GM12878 (cell line): ENCODE results near the gene EVX2. TPM values are rescaled to one million over a fixed set of nuclear protein-coding genes. Genes with fewer than 3 reads are reported as not detected.

Source experiments
- ATAC-seq: fragments of 200-7000 bp; cut with Tn5 transposase; 3 replicates; pipeline ENCODE4 v1.9.1; 2020; ENCODE audit warnings: mild to moderate bottlenecking, moderate library complexity
- BruUV-seq: library from RNA; stranded (reverse); fragments of 400-500 nt; replicated peaks from 2 replicates; lab custom pipeline; 2021; lab: Mats Ljungman, UMichigan
- CTCF ChIA-PET: fragments of 300-600 bp; sonication (Branson Sonifier 250); formaldehyde crosslinking; extraction: SDS; loops from one replicate; lab custom pipeline; 2021; ENCODE audit warnings: inconsistent platforms; lab: Yijun Ruan, JAX
- POLR2A ChIA-PET: fragments of 350-600 bp; formaldehyde crosslinking; extraction: SDS; loops from one replicate; lab custom pipeline; 2021; ENCODE audit warnings: inconsistent platforms; lab: Charles Lee
- RAD21 ChIA-PET: fragments of 300-600 bp; sonication (Branson Sonifier 250); formaldehyde crosslinking; loops from one replicate; lab custom pipeline; 2023; ENCODE audit warnings: antibody characterized with exemption; ENCODE audit not compliant: unreplicated experiment; lab: Charles Lee
- SMC1A ChIA-PET: fragments of 300-600 bp; sonication (Branson Sonifier 250); formaldehyde crosslinking; loops from one replicate; lab custom pipeline; 2023; ENCODE audit not compliant: unreplicated experiment, uncharacterized antibody; lab: Charles Lee
- DNase-seq: peaks from one replicate; pipeline ENCODE4 v3.0.0-alpha.2; 2011; ENCODE audit warnings: low read depth, low spot score
- FAIRE-seq: peaks from 3 replicates; lab custom pipeline; 2011; peaks lifted over from hg19 to GRCh38; lab: Jason Lieb, UNC
- H2AFZ ChIP-seq: 2 replicates; pipeline ENCODE4 v1.6.0; 2011; ENCODE audit warnings: low read depth, low read length, control low read depth; ENCODE audit not compliant: control insufficient read depth
- H3K27ac ChIP-seq: 2 replicates; pipeline ENCODE4 v1.5.1; 2011; ENCODE audit warnings: control low read depth; ENCODE audit not compliant: control insufficient read depth, insufficient read depth
- H3K27me3 ChIP-seq, 2 experiments: replicated peaks in 1 of 2; 2 replicates each; pipeline versions ENCODE4 v1.6.0 to v1.6.1; 2011; ENCODE audit warnings: low read length in 1 of 2; ENCODE audit not compliant: control insufficient read depth in 2 of 2, insufficient read depth in 2 of 2
- H3K36me3 ChIP-seq, 2 experiments: 2 replicates each; pipeline ENCODE4 v1.5.1; 2011; ENCODE audit warnings: low read length in 1 of 2; ENCODE audit not compliant: control insufficient read depth in 2 of 2, insufficient read depth in 2 of 2
- H3K4me1 ChIP-seq: 2 replicates; pipeline ENCODE4 v1.6.1; 2011; ENCODE audit warnings: mild to moderate bottlenecking, low read length, moderate library complexity, mixed read lengths; ENCODE audit not compliant: control insufficient read depth, insufficient read depth
- H3K4me2 ChIP-seq: 2 replicates; pipeline ENCODE4 v1.6.0; 2011; ENCODE audit warnings: control low read depth; ENCODE audit not compliant: control insufficient read depth, insufficient read depth
- H3K4me3 ChIP-seq: fragments of 200-600 bp; sonication (generic); 2 replicates; pipeline ENCODE4 v1.5.1; 2016
- H3K79me2 ChIP-seq: 2 replicates; pipeline ENCODE4 v1.6.0; 2011; ENCODE audit warnings: low read length; ENCODE audit not compliant: control insufficient read depth, insufficient read depth
- H3K9ac ChIP-seq: 2 replicates; pipeline ENCODE4 v1.8.0; 2011; ENCODE audit warnings: low read length, control low read depth, mixed read lengths; ENCODE audit not compliant: control insufficient read depth, insufficient read depth
- H3K9me3 ChIP-seq: replicated peaks from 3 replicates; pipeline ENCODE4 v1.5.1; 2011; ENCODE audit warnings: mild to moderate bottlenecking, low read length; ENCODE audit not compliant: control insufficient read depth, insufficient read depth
- H4K20me1 ChIP-seq: 2 replicates; pipeline ENCODE4 v1.6.0; 2011; ENCODE audit not compliant: control insufficient read depth, insufficient read depth
- CBFB ChIP-seq: IDR thresholded peaks from 2 replicates; pipeline ENCODE4 v1.6.1; 2016; ENCODE audit warnings: antibody characterized with exemption, low read depth
- CBX5 ChIP-seq: sonication (generic); IDR thresholded peaks from 2 replicates; pipeline ENCODE4 v1.6.1; 2016; ENCODE audit warnings: low read depth, moderate library complexity, mild to moderate bottlenecking, inconsistent platforms
- KAT2A ChIP-seq: conservative IDR thresholded peaks from 2 replicates; pipeline ENCODE4 v1.6.1; 2011; ENCODE audit warnings: low read depth, low read length; ENCODE audit not compliant: control insufficient read depth
- NFIC ChIP-seq: IDR thresholded peaks from 2 replicates; pipeline ENCODE4 v1.6.1; 2012; ENCODE audit warnings: low read depth, mild to moderate bottlenecking, inconsistent platforms, low read length, moderate library complexity
- WGBS: methylation state at CpG from one replicate; pipeline ENCODE4 v1.1.6; 2016; ENCODE audit warnings: low lambda C conversion rate; ENCODE audit not compliant: insufficient replicate concordance, insufficient coverage; ENCODE audit errors: missing lambda C conversion rate; 5-methylcytosine and 5-hydroxymethylcytosine counted together
- in situ Hi-C: fragments of 300-500 bp; cut with MboI; formaldehyde crosslinking; loops from 9 replicates; pipeline ENCODE4 v1.14.3; 2018; ENCODE audit warnings: mixed read lengths
- intact Hi-C: fragments of 100-400 bp; cut with micrococcal nuclease; formaldehyde crosslinking; loops from one replicate; pipeline ENCODE4 v1.14.2; 2022; ENCODE audit not compliant: unreplicated experiment
- polyA plus RNA-seq, 11 experiments: library from polyadenylated mRNA; depleted of rRNA in 4 of 11; unstranded in 6 of 11; stranded (reverse) in 5 of 11; fragments of >200 nt; fragmentation: Nextera tagmentation in 4 of 11; fragmentation: Illumina TruSeq in 1 of 11; extraction: Ambion mirVana in 4 of 11; extraction: Trizol in 1 of 11; gene quantifications; 1 replicate in 1 of 11; 2 replicates in 10 of 11; pipeline versions ENCODE4 v1.2.1 to v1.2.3, GENCODE V29; 2011 to 2016; ENCODE audit warnings: inconsistent platforms in 2 of 11, missing spikeins in 2 of 11, low read depth in 1 of 11
- total RNA-seq, 4 experiments: library from RNA; depleted of rRNA in 3 of 4; stranded (reverse); fragments of >200 nt in 3 of 4; fragmentation: Illumina TruSeq in 1 of 4; extraction: Trizol in 1 of 4; gene quantifications; 2 replicates each; pipeline versions ENCODE4 v1.2.1 to v1.2.3, GENCODE V29; 2013 to 2021
- TF ChIP-seq, protein P1 (sequence below): fragments of 450-650 bp; conservative IDR thresholded peaks from 2 replicates; pipeline ENCODE4 v1.6.1; 2017; ENCODE audit warnings: mild to moderate bottlenecking, moderate library complexity
- TF ChIP-seq, protein P2 (sequence below): fragments of 450-650 bp; IDR thresholded peaks from 2 replicates; pipeline ENCODE4 v1.6.1; 2017; ENCODE audit warnings: borderline replicate concordance

Gene EVX2
- total and polyA plus RNA-seq, 10 of the 15 experiments (the other 5 are each of a cell fraction or from before 2014, with no cell fraction given), result not detected

DNA sequence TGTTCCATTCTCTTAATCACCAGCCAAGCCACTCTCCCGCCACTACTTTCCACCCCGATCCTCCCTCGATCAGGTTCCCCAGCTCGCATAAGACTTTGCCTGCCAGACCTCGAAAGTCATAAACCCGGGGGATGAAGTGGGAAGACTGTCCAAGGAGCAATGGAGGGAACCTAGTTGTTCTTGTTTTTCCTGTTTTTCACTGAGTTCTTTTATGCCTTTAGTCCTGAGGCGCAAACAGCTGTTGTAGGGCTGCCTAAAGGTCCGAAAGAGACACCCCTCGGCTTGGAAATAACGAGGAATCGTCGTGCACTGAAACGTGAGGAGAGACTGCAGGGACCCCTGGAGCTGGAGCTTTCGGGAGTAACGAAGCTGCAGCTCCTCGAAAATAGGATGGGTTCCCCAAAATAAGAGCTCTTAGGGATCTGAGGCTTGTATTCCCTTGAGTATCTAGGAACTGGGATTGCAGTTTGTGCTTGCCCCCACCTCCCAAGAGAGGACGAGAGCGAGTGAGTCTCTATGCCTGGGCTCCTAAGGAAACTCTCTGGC lies 14.1 kb upstream of the EVX2 start:
- DNase-seq, result no peak
- H3K9ac ChIP-seq, result no peak overlapping the region
- ChIA-PET SMC1A (interaction anchor here (0.8 to 4.7 kb wide), 4 partner anchors 9 to 846 kb away, joined by 3 to 56 read pairs (median 6); no protein-coding TSS in a partner anchor), CTCF (interaction anchor here (0.6 to 3.7 kb wide), 17 partner anchors 9 to 1034 kb away, joined by 3 to 83 read pairs (median 4); no protein-coding TSS in a partner anchor), POLR2A (no interaction called here), RAD21 (interaction anchor here (0.6 to 3.0 kb wide), 6 partner anchors 408 to 894 kb away, joined by 3 to 50 read pairs (median 4); no protein-coding TSS in a partner anchor)
- H3K4me1 ChIP-seq, result peaks cover 3% of the 10 kb centered on the region; the same call in 1 of the 2 replicates
- no peak overlapping the region for H3K4me3 ChIP-seq
- WGBS, result 10% methylated on average over 18 of the region's 18 CpGs
- BruUV-seq, result no TSS peak
- H3K9me3 ChIP-seq, result no peaks in the 10 kb centered on the region; the same call in 2 of the 3 replicates
- H3K79me2 ChIP-seq, result no peaks in the 10 kb centered on the region
- intact Hi-C loops (loop anchor here (1.0 to 2.0 kb wide), 5 partner anchors 408 to 847 kb away; no protein-coding TSS in a partner anchor), in situ Hi-C loops (loop anchor here (5.0 kb wide), 2 partner anchors 411 to 731 kb away; no protein-coding TSS in a partner anchor)
- no peak overlapping the region for H3K27ac ChIP-seq
- TF ChIP-seq CBX5 (no peak), CBFB (no peak), NFIC (no peak), KAT2A (no peak)
- TF ChIP-seq, protein P1, sequence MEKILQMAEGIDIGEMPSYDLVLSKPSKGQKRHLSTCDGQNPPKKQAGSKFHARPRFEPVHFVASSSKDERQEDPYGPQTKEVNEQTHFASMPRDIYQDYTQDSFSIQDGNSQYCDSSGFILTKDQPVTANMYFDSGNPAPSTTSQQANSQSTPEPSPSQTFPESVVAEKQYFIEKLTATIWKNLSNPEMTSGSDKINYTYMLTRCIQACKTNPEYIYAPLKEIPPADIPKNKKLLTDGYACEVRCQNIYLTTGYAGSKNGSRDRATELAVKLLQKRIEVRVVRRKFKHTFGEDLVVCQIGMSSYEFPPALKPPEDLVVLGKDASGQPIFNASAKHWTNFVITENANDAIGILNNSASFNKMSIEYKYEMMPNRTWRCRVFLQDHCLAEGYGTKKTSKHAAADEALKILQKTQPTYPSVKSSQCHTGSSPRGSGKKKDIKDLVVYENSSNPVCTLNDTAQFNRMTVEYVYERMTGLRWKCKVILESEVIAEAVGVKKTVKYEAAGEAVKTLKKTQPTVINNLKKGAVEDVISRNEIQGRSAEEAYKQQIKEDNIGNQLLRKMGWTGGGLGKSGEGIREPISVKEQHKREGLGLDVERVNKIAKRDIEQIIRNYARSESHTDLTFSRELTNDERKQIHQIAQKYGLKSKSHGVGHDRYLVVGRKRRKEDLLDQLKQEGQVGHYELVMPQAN, result no peak
- TF ChIP-seq, protein P2, sequence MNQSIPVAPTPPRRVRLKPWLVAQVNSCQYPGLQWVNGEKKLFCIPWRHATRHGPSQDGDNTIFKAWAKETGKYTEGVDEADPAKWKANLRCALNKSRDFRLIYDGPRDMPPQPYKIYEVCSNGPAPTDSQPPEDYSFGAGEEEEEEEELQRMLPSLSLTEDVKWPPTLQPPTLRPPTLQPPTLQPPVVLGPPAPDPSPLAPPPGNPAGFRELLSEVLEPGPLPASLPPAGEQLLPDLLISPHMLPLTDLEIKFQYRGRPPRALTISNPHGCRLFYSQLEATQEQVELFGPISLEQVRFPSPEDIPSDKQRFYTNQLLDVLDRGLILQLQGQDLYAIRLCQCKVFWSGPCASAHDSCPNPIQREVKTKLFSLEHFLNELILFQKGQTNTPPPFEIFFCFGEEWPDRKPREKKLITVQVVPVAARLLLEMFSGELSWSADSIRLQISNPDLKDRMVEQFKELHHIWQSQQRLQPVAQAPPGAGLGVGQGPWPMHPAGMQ, result no peak
- no peak for ATAC-seq
- no peak for FAIRE-seq
- no peaks in the 10 kb centered on the region for H3K36me3 ChIP-seq
- H3K27me3 ChIP-seq, result peaks cover 14 to 34% of the 10 kb centered on the region in 2 experiments
- peak overlapping the region; percentile 87; the same call in 1 of the 2 replicates for H3K4me2 ChIP-seq
- no peak overlapping the region for H2AFZ ChIP-seq
- H4K20me1 ChIP-seq, result no peaks in the 10 kb centered on the region
